Sigmoid colon (tissue), 4 donors: ENCODE measurements around the gene LPCAT2.

Source experiments
- EP300 ChIP-seq, 4 donors: sonication (generic); formaldehyde crosslinking; IDR thresholded peaks; one replicate each; pipeline ENCODE4 v1.6.1; 2017; ENCODE audit warnings: antibody characterized with exemption in 4 of 4
- POLR2A ChIP-seq, 2 donors: fragments of 450-650 bp; IDR thresholded peaks; one replicate each; pipeline ENCODE4 v1.6.1; 2016; ENCODE audit warnings: antibody characterized with exemption in 2 of 2, mild to moderate bottlenecking in 2 of 2, moderate library complexity in 2 of 2
- POLR2AphosphoS5 ChIP-seq, 4 donors: sonication (generic); formaldehyde crosslinking; IDR thresholded peaks; one replicate each; pipeline ENCODE4 v1.6.1; 2017; ENCODE audit warnings: antibody characterized with exemption in 4 of 4
- TF ChIP-seq, protein P1 (sequence below), 4 experiments: fragments of 450-650 bp in 3 of 4; fragments of 200-600 bp in 1 of 4; IDR thresholded peaks; one replicate each; pipeline ENCODE4 v1.5.1; 2016 to 2019; ENCODE audit warnings: antibody characterized with exemption in 4 of 4, mild to moderate bottlenecking in 3 of 4, moderate library complexity in 2 of 4

- TF ChIP-seq POLR2AphosphoS5 (IDR thresholded peaks at IDR 0.05) (no peak), POLR2A (IDR thresholded peaks at IDR 0.05) (no peak), EP300 (IDR thresholded peaks at IDR 0.05) (no peak)
- TF ChIP-seq, protein P1, sequence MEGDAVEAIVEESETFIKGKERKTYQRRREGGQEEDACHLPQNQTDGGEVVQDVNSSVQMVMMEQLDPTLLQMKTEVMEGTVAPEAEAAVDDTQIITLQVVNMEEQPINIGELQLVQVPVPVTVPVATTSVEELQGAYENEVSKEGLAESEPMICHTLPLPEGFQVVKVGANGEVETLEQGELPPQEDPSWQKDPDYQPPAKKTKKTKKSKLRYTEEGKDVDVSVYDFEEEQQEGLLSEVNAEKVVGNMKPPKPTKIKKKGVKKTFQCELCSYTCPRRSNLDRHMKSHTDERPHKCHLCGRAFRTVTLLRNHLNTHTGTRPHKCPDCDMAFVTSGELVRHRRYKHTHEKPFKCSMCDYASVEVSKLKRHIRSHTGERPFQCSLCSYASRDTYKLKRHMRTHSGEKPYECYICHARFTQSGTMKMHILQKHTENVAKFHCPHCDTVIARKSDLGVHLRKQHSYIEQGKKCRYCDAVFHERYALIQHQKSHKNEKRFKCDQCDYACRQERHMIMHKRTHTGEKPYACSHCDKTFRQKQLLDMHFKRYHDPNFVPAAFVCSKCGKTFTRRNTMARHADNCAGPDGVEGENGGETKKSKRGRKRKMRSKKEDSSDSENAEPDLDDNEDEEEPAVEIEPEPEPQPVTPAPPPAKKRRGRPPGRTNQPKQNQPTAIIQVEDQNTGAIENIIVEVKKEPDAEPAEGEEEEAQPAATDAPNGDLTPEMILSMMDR (IDR thresholded peaks at IDR 0.05) = no peak
Observed at GRCh38 chr16:55571191-55571897, 62.5 kb downstream of the LPCAT2 start.
